Pancreas (tissue), 10 donors: Measurements from ENCODE around the gene LTN1. TPM values are rescaled to one million over a fixed set of nuclear protein-coding genes. Genes with fewer than 3 reads are reported as not detected.

Experiments used
- ATAC-seq, 4 donors: fragments of 200-7000 bp; cut with Tn5 transposase; one replicate each; pipeline versions ENCODE4 v1.8.0 to v1.9.1; 2020; ENCODE audit warnings: mild to moderate bottlenecking in 4 of 4, moderate library complexity in 4 of 4
- DNase-seq, 6 donors: peaks; one replicate each; pipeline ENCODE4 v3.0.0-alpha.2; 2020
- FAIRE-seq: peaks from 2 replicates; lab custom pipeline; 2012; peaks lifted over from hg19 to GRCh38; lab: Jason Lieb, UNC
- H3K27ac ChIP-seq, 4 donors: fragments of 200-600 bp; sonication (generic); 1 replicate in 3 of 4; 2 replicates in 1 of 4; pipeline versions ENCODE4 v1.5.0 to v1.8.0; 2020
- H3K27me3 ChIP-seq, 4 donors: fragments of 200-600 bp; one replicate each; pipeline ENCODE4 v1.8.0; 2021
- H3K36me3 ChIP-seq, 3 donors: fragments of 200-600 bp; sonication (generic) in 1 of 3; one replicate each; pipeline versions ENCODE4 v1.5.0 to v1.8.0; 2020 to 2021
- H3K4me1 ChIP-seq, 3 donors: fragments of 200-600 bp; one replicate each; pipeline ENCODE4 v1.8.0; 2021
- H3K4me3 ChIP-seq, 4 donors: fragments of 200-600 bp; sonication (generic) in 2 of 4; one replicate each; pipeline versions ENCODE4 v1.5.0 to v1.8.0; 2020 to 2021
- H3K9me3 ChIP-seq, 4 donors: fragments of 200-600 bp; one replicate each; pipeline ENCODE4 v1.8.0; 2021
- CTCF ChIP-seq, 4 donors: fragments of 200-600 bp; sonication (generic) in 3 of 4; IDR thresholded peaks; one replicate each; pipeline versions ENCODE4 v1.5.0 to v1.8.0; 2021; ENCODE audit warnings: antibody characterized with exemption in 4 of 4
- WGBS, 2 donors: extraction: QIAGEN DNeasy Blood & Tissue Kit; methylation state at CpG; one replicate each; pipeline ENCODE4 v1.1.7; 2013; 5-methylcytosine and 5-hydroxymethylcytosine counted together
- intact Hi-C, 3 donors: fragments of 100-400 bp; cut with DNase I; formaldehyde crosslinking; loops; one replicate each; pipeline versions ENCODE4 v1.11.1 to v1.14.2; 2022
- polyA plus RNA-seq, 2 donors: library from polyadenylated mRNA; stranded (reverse); fragments of 200-250 nt; gene quantifications; one replicate each; pipeline ENCODE4 v1.2.3, GENCODE V29; 2013
- total RNA-seq, 6 donors: library from RNA; stranded (reverse); fragmentation: NEBNext Ultra II Directional in 4 of 6; extraction: Animal tissue kit (Norgen Biotek cat#: 25700) in 4 of 6; gene quantifications; one replicate each; pipeline versions ENCODE4 v1.2.1 to v1.2.4, GENCODE V29; 2021 to 2023
- donor health status: healthy with polysubstance abuse.
- donor health status: DM: no; HTN: no; CAD: no; lungs with moderate emphysema.
- donor health status: DM: no; HTN: no; CAD: no.
- donor health status: control.
- donor health status: control.
- donor health status: Bipolar disorder and iron deficiency.
- donor health status: DM: yes; HTN: yes; CAD: no.
- donor health status: DM: no; HTN: no; CAD: no.
- donor health status: DM: no; HTN: no; CAD: no.
- donor health status: DM: yes; HTN: yes; CAD: no.

The LTN1 gene
- total and polyA plus RNA-seq, 8 donors = 4.4 to 16.1 (median 12.1) TPM

- intact Hi-C loops = no loop called here
- no peak for TF ChIP-seq CTCF (IDR thresholded peaks at IDR 0.05)
- Histone ChIP-seq H3K9me3 (no peaks in the 10 kb centered on the region), H3K36me3 (no peaks in the 10 kb centered on the region), H3K4me1 (no peaks in the 10 kb centered on the region), H3K27me3 (no peaks in the 10 kb centered on the region), H3K27ac (no peak overlapping the region), H3K4me3 (no peak overlapping the region)
- WGBS, 2 donors = 77 to 95% methylated on average over 5 of the region's 5 CpGs
- FAIRE-seq (no peak), ATAC-seq (no peak), DNase-seq (no peak)
Observed at GRCh38 chr21:28899744-28900143, 92.9 kb downstream of the LTN1 start.

GRCh38 chr21:28899220-28899619 lies 93.5 kb downstream of the LTN1 start:
- no peaks in the 10 kb centered on the region for H3K4me1 ChIP-seq
- intact Hi-C loops = no loop called here
- no peaks in the 10 kb centered on the region for H3K36me3 ChIP-seq
- no peak overlapping the region for H3K27ac ChIP-seq
- no peaks in the 10 kb centered on the region for H3K27me3 ChIP-seq
- no peaks in the 10 kb centered on the region for H3K9me3 ChIP-seq
- DNase-seq (no peak), FAIRE-seq (no peak), ATAC-seq (no peak)
- TF ChIP-seq CTCF (IDR thresholded peaks at IDR 0.05) = no peak
- no peak overlapping the region for H3K4me3 ChIP-seq
- WGBS, 2 donors = 47 to 48% methylated on average over 3 of the region's 3 CpGs

- WGBS, 2 donors = 60 to 69% methylated on average over 3 of the region's 3 CpGs
- H3K4me3 ChIP-seq = no peak overlapping the region
- no peak for FAIRE-seq
- intact Hi-C loops = no loop called here
- no peak for TF ChIP-seq CTCF (IDR thresholded peaks at IDR 0.05)
- H3K4me1 ChIP-seq = no peaks in the 10 kb centered on the region
- H3K27ac ChIP-seq = no peak overlapping the region
- DNase-seq = no peak
- no peaks in the 10 kb centered on the region for H3K27me3 ChIP-seq
- ATAC-seq = no peak
- no peaks in the 10 kb centered on the region for H3K9me3 ChIP-seq
- H3K36me3 ChIP-seq = no peaks in the 10 kb centered on the region
Observed at GRCh38 chr21:28893687-28894086, 99.0 kb downstream of the LTN1 start.

- ATAC-seq (no peak), DNase-seq (no peak)
- WGBS, 2 donors = 63 to 80% methylated on average over 6 of the region's 6 CpGs
Observed at GRCh38 chr21:28892199-28893111, 100.2 kb downstream of the LTN1 start.

More at GRCh38 chr21:28892199-28893111, 100.2 kb downstream of the LTN1 start:
- no peaks in the 10 kb centered on the region for H3K9me3 ChIP-seq
- H3K36me3 ChIP-seq = no peaks in the 10 kb centered on the region
- intact Hi-C loops = no loop called here
- no peak for TF ChIP-seq CTCF (IDR thresholded peaks at IDR 0.05)
- no peaks in the 10 kb centered on the region for H3K4me1 ChIP-seq
- no peak overlapping the region for H3K27ac ChIP-seq
- H3K4me3 ChIP-seq = no peak overlapping the region
- H3K27me3 ChIP-seq = no peaks in the 10 kb centered on the region
- FAIRE-seq = no peak
